Measurements from ENCODE around the gene A2ML1.

GRCh38 chr12:8922544-8922943 lies 100.1 kb downstream of the A2ML1 start:
- TF ChIP-seq CTCF (IDR thresholded peaks at IDR 0.05) (no peak), EP300 (IDR thresholded peaks at IDR 0.05) (no peak)
